B cell (primary cell): ENCODE data around the gene PRKACG. TPM values are rescaled to one million over a fixed set of nuclear protein-coding genes. Genes with fewer than 3 reads are reported as not detected.

ENCODE experiments used
- ATAC-seq: fragments of 200-7000 bp; cut with Tn5 transposase; one replicate; pipeline ENCODE4 v1.10.0; 2021; ENCODE audit warnings: low read depth, mild to moderate bottlenecking, moderate number of reproducible peaks, moderate library complexity
- CTCF ChIA-PET: fragments of 350-600 bp; sonication (Branson Sonifier 250); formaldehyde crosslinking; loops from one replicate; lab custom pipeline; 2021; ENCODE audit warnings: antibody characterized with exemption, inconsistent platforms; lab: Charles Lee
- POLR2A ChIA-PET: fragments of 350-600 bp; sonication (Branson Sonifier 250); formaldehyde crosslinking; loops from one replicate; lab custom pipeline; 2021; ENCODE audit warnings: antibody characterized with exemption; lab: Charles Lee
- DNase-seq: peaks from one replicate; pipeline ENCODE4 v3.0.0; 2013
- H2AFZ ChIP-seq: 2 replicates; pipeline ENCODE4 v1.6.1; 2012; ENCODE audit warnings: mild to moderate bottlenecking, low read depth, low read length; ENCODE audit not compliant: insufficient read depth, poor library complexity, severe bottlenecking
- H3K27ac ChIP-seq, 2 donors: 1 replicate in 1 of 2; 2 replicates in 1 of 2; pipeline ENCODE4 v1.5.1; 2012 to 2013; ENCODE audit warnings: low read length in 2 of 2, mild to moderate bottlenecking in 2 of 2, moderate library complexity in 1 of 2
- H3K27me3 ChIP-seq, 4 experiments: fragments of 200-600 bp in 1 of 4; sonication (generic) in 1 of 4; replicated peaks in 1 of 4; 1 replicate in 2 of 4; 2 replicates in 2 of 4; pipeline versions ENCODE4 v1.6.1 to v1.7.0; 2013 to 2016; ENCODE audit warnings: low read length in 3 of 4, mild to moderate bottlenecking in 2 of 4, mixed read lengths in 1 of 4, moderate library complexity in 1 of 4; ENCODE audit not compliant: insufficient read depth in 4 of 4, control insufficient read depth in 3 of 4; ENCODE audit errors: control extremely low read depth in 1 of 4
- H3K36me3 ChIP-seq, 2 experiments: replicated peaks in 1 of 2; 1 replicate in 1 of 2; 2 replicates in 1 of 2; pipeline versions ENCODE4 v1.6.1 to v1.7.1; 2013; ENCODE audit warnings: low read length in 1 of 2; ENCODE audit not compliant: insufficient read depth in 2 of 2, control insufficient read depth in 1 of 2; ENCODE audit errors: control extremely low read depth in 1 of 2, extremely low read depth in 1 of 2
- H3K4me1 ChIP-seq, 2 donors: fragments of 200-600 bp in 1 of 2; sonication (generic) in 1 of 2; 1 replicate in 1 of 2; 2 replicates in 1 of 2; pipeline versions ENCODE4 v1.5.1 to v1.6.1; 2013 to 2017; ENCODE audit warnings: low read length in 2 of 2; ENCODE audit not compliant: control insufficient read depth in 2 of 2, insufficient read depth in 2 of 2
- H3K4me2 ChIP-seq: replicated peaks from 2 replicates; pipeline ENCODE3; 2012; ENCODE audit warnings: mild to moderate bottlenecking, low read depth, low read length; ENCODE audit not compliant: poor library complexity, severe bottlenecking
- H3K4me3 ChIP-seq, 5 experiments: fragments of 200-600 bp in 1 of 5; sonication (generic) in 1 of 5; 1 replicate in 3 of 5; 2 replicates in 2 of 5; pipeline versions ENCODE4 v1.5.1 to v1.7.0; 2011 to 2016; ENCODE audit warnings: low read length in 4 of 5, mild to moderate bottlenecking in 4 of 5, low read depth in 2 of 5, control low read depth in 1 of 5, moderate library complexity in 1 of 5; ENCODE audit not compliant: insufficient read depth in 1 of 5; ENCODE audit errors: control extremely low read depth in 1 of 5, extremely low read depth in 1 of 5
- H3K79me2 ChIP-seq: fragments of 200-600 bp; sonication (generic); one replicate; pipeline ENCODE4 v1.6.0; 2016; ENCODE audit warnings: low read length; ENCODE audit not compliant: control insufficient read depth, insufficient read depth
- H3K9ac ChIP-seq: fragments of 200-600 bp; sonication (generic); 2 replicates; pipeline ENCODE4 v1.6.1; 2017; ENCODE audit warnings: mild to moderate bottlenecking, low read length, moderate library complexity
- H3K9me3 ChIP-seq, 3 donors: one replicate each; pipeline versions ENCODE4 v1.6.1 to v1.7.1; 2013; ENCODE audit warnings: low read length in 2 of 3; ENCODE audit not compliant: control insufficient read depth in 2 of 3, insufficient read depth in 1 of 3; ENCODE audit errors: control extremely low read depth in 1 of 3
- H4K20me1 ChIP-seq: 2 replicates; pipeline ENCODE4 v1.6.0; 2012; ENCODE audit warnings: mild to moderate bottlenecking, low read length; ENCODE audit not compliant: insufficient read depth, control insufficient read depth, poor library complexity, severe bottlenecking
- H3K27ac Mint-ChIP-seq: one replicate; pipeline ENCODE4 v1.8.0; 2021; ENCODE audit warnings: mixed read lengths
- H3K27me3 Mint-ChIP-seq: one replicate; pipeline ENCODE4 v1.8.0; 2021; ENCODE audit warnings: mixed read lengths
- H3K4me1 Mint-ChIP-seq: one replicate; pipeline ENCODE4 v1.8.0; 2021; ENCODE audit warnings: mixed read lengths
- H3K4me3 Mint-ChIP-seq: one replicate; pipeline ENCODE4 v1.8.0; 2021; ENCODE audit warnings: mixed read lengths
- H3K9me3 Mint-ChIP-seq: one replicate; pipeline ENCODE4 v1.8.0; 2022; ENCODE audit warnings: mixed read lengths; ENCODE audit not compliant: insufficient read depth
- CTCF ChIP-seq: fragments of 200-600 bp; IDR thresholded peaks from one replicate; pipeline ENCODE4 v1.8.0; 2022; ENCODE audit warnings: antibody characterized with exemption, mild to moderate bottlenecking
- EZH2 ChIP-seq: IDR thresholded peaks from 2 replicates; pipeline ENCODE4 v1.6.1; 2012; ENCODE audit warnings: borderline replicate concordance, low read depth, mild to moderate bottlenecking, moderate library complexity, low read length; ENCODE audit not compliant: insufficient read depth, poor library complexity, severe bottlenecking
- WGBS: methylation state at CpG from one replicate; pipeline ENCODE4 v1.1.5; 2013; ENCODE audit warnings: missing lambda C conversion rate; ENCODE audit not compliant: insufficient coverage; 5-methylcytosine and 5-hydroxymethylcytosine counted together
- intact Hi-C: fragments of 100-400 bp; cut with micrococcal nuclease; formaldehyde crosslinking; loops from one replicate; pipeline ENCODE4 v1.10.0; 2022
- polyA plus RNA-seq: library from polyadenylated mRNA; depleted of rRNA; stranded (reverse); fragments of >200 nt; gene quantifications from 2 replicates; pipeline ENCODE4 v1.2.3, GENCODE V29; 2012
- total RNA-seq, 2 donors: library from RNA; stranded (reverse); fragments of 120-200 nt in 1 of 2; gene quantifications; 1 replicate in 1 of 2; 2 replicates in 1 of 2; pipeline versions ENCODE4 v1.2.3 to v1.2.4, GENCODE V29; 2013 to 2022

Gene PRKACG
- total and polyA plus RNA-seq, 2 donors (not counting 1 experiment from before 2014, with no cell fraction given), result not detected

DNA sequence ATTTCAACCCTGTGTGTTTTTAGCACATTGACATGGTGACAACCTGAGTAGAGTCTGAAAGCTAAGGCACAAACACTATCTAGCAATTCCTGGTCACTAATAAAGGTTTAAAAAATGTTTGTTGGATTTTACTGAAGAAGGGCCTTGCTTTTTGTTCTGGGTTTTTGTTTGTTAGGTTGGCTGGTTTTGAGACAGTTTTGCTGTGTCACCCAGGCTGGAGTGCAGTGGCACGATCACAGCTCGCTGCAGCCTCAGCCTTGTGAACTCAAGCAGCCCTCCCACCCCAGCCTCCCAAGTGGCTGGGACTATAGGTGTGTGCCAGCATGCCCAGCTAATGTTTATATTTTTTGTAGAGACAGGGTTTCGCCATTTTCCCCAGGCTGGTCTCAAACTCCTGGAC is 39.0 kb downstream of the PRKACG start:
- Histone ChIP-seq H4K20me1 (no peaks in the 10 kb centered on the region), H3K9me3 (peaks cover 0 to 4% (median 0%) of the 10 kb centered on the region in 3 donors), H3K27me3 (no peaks in the 10 kb centered on the region), H3K36me3 (no peaks in the 10 kb centered on the region), H3K4me3 (no peak overlapping the region), H3K4me2 (peak overlapping the region; percentile 10), H2AFZ (no peak overlapping the region), H3K79me2 (no peaks in the 10 kb centered on the region), H3K4me1 (peaks cover 28 to 34% of the 10 kb centered on the region in 2 donors), H3K9ac (no peak overlapping the region), H3K27ac (no peak overlapping the region)
- Mint-ChIP-seq H3K27ac (no peak overlapping the region), H3K9me3 (no peaks in the 10 kb centered on the region), H3K4me1 (peaks cover 46% of the 10 kb centered on the region), H3K27me3 (no peaks in the 10 kb centered on the region), H3K4me3 (no peak overlapping the region)
- DNase-seq (no peak), ATAC-seq (no peak)
- POLR2A ChIA-PET, result no interaction called here
- no CpG with 5 or more reads among the region's 3 CpGs for WGBS
- CTCF ChIA-PET, result interaction anchor here (0.9 to 2.1 kb wide), 3 partner anchors 25 to 402 kb away, joined by 4 to 7 read pairs (median 4); no protein-coding TSS in a partner anchor
- intact Hi-C loops, result loop anchor here (5.0 kb wide), 1 partner anchor 33 kb away; no protein-coding TSS in a partner anchor
- TF ChIP-seq CTCF (no peak), EZH2 (no peak)

GRCh38 chr9:68974431-68974830 is 39.5 kb downstream of the PRKACG start:
- POLR2A ChIA-PET, result no interaction called here
- H3K27ac ChIP-seq, result peak overlapping the region in 1 of 2 donors; percentile 12

More at GRCh38 chr9:68974431-68974830, 39.5 kb downstream of the PRKACG start:
- peaks cover 43% of the 10 kb centered on the region for H3K4me1 Mint-ChIP-seq
- Histone ChIP-seq H3K4me1 (peaks cover 26 to 32% of the 10 kb centered on the region in 2 donors), H3K27me3 (no peaks in the 10 kb centered on the region), H4K20me1 (no peaks in the 10 kb centered on the region), H3K9ac (no peak overlapping the region), H3K4me2 (no peak overlapping the region), H3K9me3 (peaks cover 0 to 4% (median 0%) of the 10 kb centered on the region in 3 donors), H3K79me2 (no peaks in the 10 kb centered on the region), H3K4me3 (no peak overlapping the region), H3K36me3 (no peaks in the 10 kb centered on the region), H2AFZ (peak overlapping the region; percentile 5)
- no peaks in the 10 kb centered on the region for H3K27me3 Mint-ChIP-seq
- H3K4me3 Mint-ChIP-seq, result no peak overlapping the region
- DNase-seq, result no peak
- no peaks in the 10 kb centered on the region for H3K9me3 Mint-ChIP-seq
- intact Hi-C loops, result no loop called here
- ATAC-seq, result no peak
- CTCF ChIA-PET, result interaction anchor here (0.9 to 2.1 kb wide), 3 partner anchors 25 to 402 kb away, joined by 4 to 7 read pairs (median 4); no protein-coding TSS in a partner anchor
- no peak overlapping the region for H3K27ac Mint-ChIP-seq
- 62% methylated on average over 4 of the region's 5 CpGs for WGBS
- TF ChIP-seq EZH2 (no peak), CTCF (no peak)
